Smooth muscle cell (in vitro differentiated cells): ENCODE data around the gene MALAT1. TPM values are rescaled to one million over a fixed set of nuclear protein-coding genes. Genes with fewer than 3 reads are reported as not detected.

Experiments
- DNase-seq: peaks from one replicate; lab custom pipeline; 2025; ENCODE audit not compliant: unreplicated experiment; lab: John Stamatoyannopoulos, UW
- H2AFZ ChIP-seq: fragments of 200-600 bp; sonication (generic); 2 replicates; pipeline ENCODE4 v1.6.0; 2016; ENCODE audit warnings: antibody characterized with exemption, low read depth, mild to moderate bottlenecking
- H3F3A ChIP-seq: fragments of 200-600 bp; sonication (generic); 2 replicates; pipeline ENCODE4 v1.6.0; 2017; ENCODE audit warnings: antibody characterized with exemption, low read depth
- H3K27ac ChIP-seq: fragments of 200-600 bp; sonication (generic); 2 replicates; pipeline ENCODE4 v1.5.1; 2016; ENCODE audit warnings: low read depth, mild to moderate bottlenecking
- H3K27me3 ChIP-seq: fragments of 200-600 bp; sonication (generic); 2 replicates; pipeline ENCODE4 v1.6.1; 2016; ENCODE audit warnings: low read depth, mild to moderate bottlenecking
- H3K36me3 ChIP-seq: fragments of 200-600 bp; sonication (generic); 2 replicates; pipeline ENCODE4 v1.5.1; 2016; ENCODE audit warnings: low read depth
- H3K4me1 ChIP-seq: fragments of 200-600 bp; sonication (generic); 2 replicates; pipeline ENCODE4 v1.5.1; 2016; ENCODE audit warnings: low read depth
- H3K4me2 ChIP-seq: fragments of 200-600 bp; sonication (generic); 2 replicates; pipeline ENCODE4 v1.6.0; 2016; ENCODE audit warnings: mild to moderate bottlenecking
- H3K4me3 ChIP-seq: fragments of 200-600 bp; sonication (generic); 2 replicates; pipeline ENCODE4 v1.5.1; 2016; ENCODE audit warnings: mild to moderate bottlenecking
- H3K79me2 ChIP-seq: fragments of 200-600 bp; sonication (generic); 2 replicates; pipeline ENCODE4 v1.6.0; 2016; ENCODE audit warnings: low read depth, mild to moderate bottlenecking
- H3K9ac ChIP-seq: fragments of 200-600 bp; sonication (generic); 2 replicates; pipeline ENCODE4 v1.6.0; 2016; ENCODE audit warnings: low read depth
- H3K9me3 ChIP-seq: fragments of 200-600 bp; sonication (generic); replicated peaks from 2 replicates; pipeline ENCODE4 v1.5.1; 2016; ENCODE audit warnings: low read depth
- H4K20me1 ChIP-seq: fragments of 200-600 bp; sonication (generic); 2 replicates; pipeline ENCODE4 v1.6.0; 2016; ENCODE audit warnings: low read depth
- CTCF ChIP-seq: fragments of 200-600 bp; sonication (generic); IDR thresholded peaks from 2 replicates; pipeline ENCODE4 v1.5.1; 2017; ENCODE audit warnings: borderline replicate concordance, mild to moderate bottlenecking, antibody characterized with exemption; ENCODE audit not compliant: insufficient read depth, poor library complexity, severe bottlenecking
- WGBS: methylation state at CpG from one replicate; pipeline ENCODE4 v1.1.7; 2016; ENCODE audit warnings: low lambda C conversion rate; 5-methylcytosine and 5-hydroxymethylcytosine counted together
- polyA plus RNA-seq: library from polyadenylated mRNA; unstranded; fragments of >200 nt; fragmentation: Nextera tagmentation; extraction: Ambion mirVana; gene quantifications from 2 replicates; pipeline ENCODE4 v1.2.1, GENCODE V29; 2016
- total RNA-seq: library from RNA; depleted of rRNA; stranded (reverse); fragments of >200 nt; gene quantifications from 2 replicates; pipeline ENCODE4 v1.2.3, GENCODE V29; 2014

MALAT1 gene
- total and polyA plus RNA-seq, 2 experiments from 2014 or later, result 6,158 to 7,386 TPM

DNA sequence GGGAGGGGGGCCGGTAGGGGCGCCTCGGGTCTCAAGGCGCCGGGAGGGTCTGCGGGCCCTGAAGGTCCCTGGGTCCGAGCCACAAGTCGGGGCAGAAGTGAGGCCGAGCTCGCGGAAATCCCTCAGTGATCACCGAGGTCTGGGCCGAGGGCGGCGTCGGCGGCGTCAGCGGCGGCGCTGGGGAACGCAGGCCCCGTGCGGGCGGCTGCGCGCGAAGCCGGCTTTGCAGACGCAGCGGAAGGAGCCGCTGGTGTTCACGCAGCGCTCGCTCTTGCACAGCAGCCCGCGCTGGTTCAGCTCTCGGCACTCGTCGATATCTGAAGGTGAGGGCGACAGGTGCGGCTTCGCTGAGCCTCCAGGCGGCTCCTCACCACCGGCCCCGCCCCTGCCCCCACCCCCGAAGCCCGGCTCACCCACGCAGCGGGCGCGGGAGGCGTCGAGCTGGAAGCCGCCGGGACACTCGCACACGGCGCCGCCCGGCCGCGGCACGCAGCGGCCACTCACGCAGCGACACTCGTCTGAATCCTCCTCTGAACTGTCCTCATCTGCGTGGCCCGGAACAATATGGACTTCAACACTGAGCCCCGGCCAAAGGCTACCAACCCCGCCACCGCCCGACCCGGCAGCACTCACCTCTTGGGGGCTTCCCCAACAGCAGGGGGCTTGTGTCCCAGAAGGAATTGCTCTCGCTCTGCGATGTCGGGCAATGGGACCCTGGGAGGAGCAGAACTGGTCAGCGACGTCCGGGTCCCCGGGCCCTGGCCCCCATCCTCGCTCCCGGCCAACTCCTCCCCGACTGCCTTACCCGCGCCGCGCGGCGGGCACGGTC, 40.3 kb downstream of the MALAT1 start:
- no peak for TF ChIP-seq CTCF
- H3K4me3 ChIP-seq, result peak overlapping the region; percentile 51
- peaks cover 24% of the 10 kb centered on the region for H3F3A ChIP-seq
- 13% methylated on average over 62 of the region's 92 CpGs for WGBS
- H3K36me3 ChIP-seq, result no peaks in the 10 kb centered on the region
- H4K20me1 ChIP-seq, result peaks cover 57% of the 10 kb centered on the region
- H3K4me2 ChIP-seq, result peak overlapping the region; percentile 83
- peak overlapping the region; percentile 24 for H3K27ac ChIP-seq
- H3K79me2 ChIP-seq, result no peaks in the 10 kb centered on the region
- peaks cover 11% of the 10 kb centered on the region for H3K4me1 ChIP-seq
- DNase-seq, result no peak
- no peak overlapping the region for H2AFZ ChIP-seq
- H3K9me3 ChIP-seq, result no peaks in the 10 kb centered on the region
- H3K27me3 ChIP-seq, result no peaks in the 10 kb centered on the region
- H3K9ac ChIP-seq, result no peak overlapping the region

DNA sequence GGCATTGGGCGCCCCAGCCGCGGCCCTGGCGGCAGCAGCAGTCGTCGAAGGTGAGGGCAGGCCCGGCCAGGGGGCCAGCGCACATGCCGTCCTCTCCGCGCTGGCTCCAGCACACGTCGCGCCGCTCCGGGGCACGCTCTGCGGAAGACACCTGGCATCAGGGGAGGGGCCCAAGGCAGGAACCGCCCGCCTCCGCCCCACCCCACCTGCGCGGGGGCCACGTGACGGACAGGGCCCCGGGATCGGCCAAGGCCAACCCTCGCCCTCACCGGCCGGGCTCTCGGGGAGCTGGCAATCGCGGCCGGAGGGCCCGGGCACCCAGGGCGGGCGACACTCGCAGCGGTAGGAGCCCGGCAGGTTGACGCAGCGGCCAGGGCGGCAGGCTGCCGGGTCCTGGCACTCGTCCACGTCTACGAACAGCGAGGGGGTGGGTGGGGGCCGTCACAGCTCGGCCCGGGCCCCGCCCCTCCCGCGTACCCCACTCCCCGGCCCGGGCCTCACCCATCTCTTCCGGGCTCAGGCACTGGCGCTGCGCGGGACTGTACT, 41.0 kb downstream of the MALAT1 start:
- Histone ChIP-seq H4K20me1 (peaks cover 50% of the 10 kb centered on the region), H3K9ac (no peak overlapping the region), H3K27ac (peak overlapping the region; percentile 24), H3K27me3 (no peaks in the 10 kb centered on the region), H3K4me2 (peak overlapping the region; percentile 83), H3F3A (peaks cover 24% of the 10 kb centered on the region), H3K4me1 (peaks cover 11% of the 10 kb centered on the region), H3K79me2 (no peaks in the 10 kb centered on the region), H2AFZ (no peak overlapping the region), H3K36me3 (no peaks in the 10 kb centered on the region), H3K4me3 (peak overlapping the region; percentile 51), H3K9me3 (no peaks in the 10 kb centered on the region)
- no peak for TF ChIP-seq CTCF
- 4% methylated on average over 56 of the region's 60 CpGs for WGBS
- no peak for DNase-seq

GRCh38 chr11:65540290-65541092, 41.6 kb downstream of the MALAT1 start:
- Histone ChIP-seq H3K36me3 (no peaks in the 10 kb centered on the region), H3F3A (peaks cover 24% of the 10 kb centered on the region), H4K20me1 (peaks cover 43% of the 10 kb centered on the region), H2AFZ (no peak overlapping the region), H3K27me3 (no peaks in the 10 kb centered on the region), H3K27ac (peak overlapping the region; percentile 48), H3K4me2 (peak overlapping the region; percentile 83), H3K79me2 (no peaks in the 10 kb centered on the region), H3K9ac (no peak overlapping the region), H3K9me3 (no peaks in the 10 kb centered on the region), H3K4me1 (peaks cover 11% of the 10 kb centered on the region), H3K4me3 (peak overlapping the region; percentile 51)
- WGBS, result 2% methylated on average over 52 of the region's 78 CpGs
- peak; percentile 96 for DNase-seq
- peak; percentile 85 for TF ChIP-seq CTCF
